Inferior parietal cortex (tissue), 1 donor: ENCODE results near the gene TEN1.
"Not testable (repeated sequence)": the region's sequence is repeated elsewhere in the genome, so short reads cannot be mapped to it uniquely, and the experiment has no call there.

ENCODE experiments used
- DNase-seq: peaks from one replicate; pipeline ENCODE4 v3.0.0-alpha.2; 2016; ENCODE audit errors: extremely low spot score

The TEN1 gene

GRCh38 chr17:76025294-76025693 is 46.3 kb downstream of the TEN1 start:
- no peak for DNase-seq

GRCh38 chr17:76026714-76027158 is 47.7 kb downstream of the TEN1 start:
- DNase-seq, result no peak

- DNase-seq, result no peak
Measured at GRCh38 chr17:76027159-76027839, 48.3 kb downstream of the TEN1 start, which contains the start of gene EVPL. Gene EVPL (minus strand): TSS chr17:76027306. CDS start chr17:76027198, 108 bp downstream.

GRCh38 chr17:76032073-76032779 is 53.2 kb downstream of the TEN1 start:
- DNase-seq, result no peak

GRCh38 chr17:76032780-76033108 is 53.7 kb downstream of the TEN1 start:
- no peak for DNase-seq

GRCh38 chr17:76033139-76033538 is 54.1 kb downstream of the TEN1 start:
- DNase-seq, result no peak

GRCh38 chr17:76034428-76035350 is 55.6 kb downstream of the TEN1 start:
- DNase-seq, result no peak

GRCh38 chr17:76036497-76037261 is 57.6 kb downstream of the TEN1 start:
- no peak for DNase-seq

GRCh38 chr17:76038050-76038449 is 59.0 kb downstream of the TEN1 start:
- no peak for DNase-seq

GRCh38 chr17:76039121-76039520 is 60.1 kb downstream of the TEN1 start:
- DNase-seq, result no peak

- no peak for DNase-seq
Measured at GRCh38 chr17:76040376-76040775, 61.3 kb downstream of the TEN1 start.

- DNase-seq, result not testable (repeated sequence)
Measured at GRCh38 chr17:76042868-76043267, 63.8 kb downstream of the TEN1 start.

GRCh38 chr17:76044475-76045007 is 65.5 kb downstream of the TEN1 start:
- DNase-seq, result not testable (repeated sequence)

GRCh38 chr17:76046064-76046463 is 67.0 kb downstream of the TEN1 start:
- DNase-seq, result no peak

GRCh38 chr17:76048025-76048605 is 69.1 kb downstream of the TEN1 start:
- DNase-seq, result no peak

- DNase-seq, result no peak
Measured at GRCh38 chr17:76048711-76049110, 69.7 kb downstream of the TEN1 start.

GRCh38 chr17:76049239-76049638 is 70.2 kb downstream of the TEN1 start:
- no peak for DNase-seq

- DNase-seq, result no peak
Measured at GRCh38 chr17:76049836-76050537, 70.9 kb downstream of the TEN1 start.
